Activated CD4-positive, alpha-beta memory T cell treated with anti-CD3 and anti-CD28 coated beads for 36 hours (primary cell): ENCODE data around the gene TRAPPC4. TPM values are rescaled to one million over a fixed set of nuclear protein-coding genes. Genes with fewer than 3 reads are reported as not detected.
"Not testable (repeated sequence)": the region's sequence is repeated elsewhere in the genome, so short reads cannot be mapped to it uniquely, and the experiment has no call there.

Source experiments
- CTCF ChIA-PET: fragments of 350-600 bp; sonication (Branson Sonifier 250); formaldehyde crosslinking; loops from one replicate; lab custom pipeline; 2021; ENCODE audit warnings: antibody characterized with exemption, inconsistent platforms; lab: Charles Lee
- POLR2A ChIA-PET: fragments of 350-600 bp; sonication (Branson Sonifier 250); formaldehyde crosslinking; loops from one replicate; lab custom pipeline; 2021; ENCODE audit warnings: antibody characterized with exemption; lab: Charles Lee
- DNase-seq: peaks from one replicate; pipeline ENCODE4 v3.0.0-alpha.2; 2020
- H3K27ac Mint-ChIP-seq: one replicate; pipeline ENCODE4 v1.8.0; 2021; ENCODE audit warnings: mixed read lengths
- H3K27me3 Mint-ChIP-seq: one replicate; pipeline ENCODE4 v1.8.0; 2021; ENCODE audit warnings: mixed read lengths
- H3K36me3 Mint-ChIP-seq: one replicate; pipeline ENCODE4 v1.8.0; 2021; ENCODE audit warnings: mixed read lengths
- H3K4me1 Mint-ChIP-seq: one replicate; pipeline ENCODE4 v1.8.0; 2021; ENCODE audit warnings: low read depth, mixed read lengths
- H3K4me3 Mint-ChIP-seq: one replicate; pipeline ENCODE4 v1.8.0; 2021; ENCODE audit warnings: mild to moderate bottlenecking, mixed read lengths
- H3K9me3 Mint-ChIP-seq: one replicate; pipeline ENCODE4 v1.8.0; 2021; ENCODE audit warnings: mixed read lengths
- intact Hi-C: fragments of 100-400 bp; cut with micrococcal nuclease; formaldehyde crosslinking; loops from one replicate; pipeline ENCODE4 v1.15.1; 2023
- total RNA-seq, 2 experiments: library from RNA; stranded (reverse); gene quantifications; one replicate each; pipeline ENCODE4 v1.2.3, GENCODE V29; 2021

The TRAPPC4 gene
- total RNA-seq, 2 experiments from 2014 or later, result 86.4 to 87.8 TPM

GRCh38 chr11:119016216-119017009 lies 2.2 kb upstream of the TRAPPC4 start:
- POLR2A ChIA-PET, result interaction anchor here (1.5 to 3.0 kb wide), 5 partner anchors 8 to 19 kb away, joined by 6 to 23 read pairs (median 13); partner anchors contain the start of genes CENATAC and SLC37A4
- Mint-ChIP-seq H3K27me3 (no peaks in the 10 kb centered on the region), H3K4me3 (peak overlapping the region; percentile 99), H3K9me3 (no peaks in the 10 kb centered on the region), H3K4me1 (peaks cover 47% of the 10 kb centered on the region), H3K27ac (peak overlapping the region; percentile 99), H3K36me3 (peaks cover 69% of the 10 kb centered on the region)
- intact Hi-C loops, result loop anchor here (5.0 kb wide), 2 partner anchors 89 to 224 kb away; partner anchors contain the start of genes BCL9L and DDX6
- no peak for DNase-seq
- CTCF ChIA-PET, result interaction anchor here (1.5 kb wide), 1 partner anchor 19 kb away, joined by 3 read pairs; the partner anchor contains the start of gene CENATAC

DNA sequence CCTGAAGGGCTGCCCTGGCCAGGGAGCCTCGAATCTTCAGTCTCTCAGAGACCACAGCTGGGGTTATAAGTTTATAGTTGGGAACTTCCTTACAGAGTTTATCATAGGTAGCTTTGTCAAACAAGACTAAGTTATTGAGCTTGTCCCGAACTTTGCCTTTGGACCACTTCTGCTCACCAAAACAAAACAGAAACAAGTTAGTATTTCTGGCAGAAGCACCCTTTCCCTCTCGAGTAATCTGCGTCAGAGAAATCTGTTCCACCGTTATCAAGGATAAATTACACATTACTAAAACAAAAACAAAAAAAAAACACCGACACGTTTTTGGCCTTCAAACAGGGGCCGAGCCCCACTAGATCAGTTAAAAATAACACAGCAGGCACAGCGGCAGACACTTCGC lies 1.2 kb upstream of the TRAPPC4 start:
- H3K9me3 Mint-ChIP-seq, DNase-seq, H3K27me3 Mint-ChIP-seq: not testable (repeated sequence)
- peak overlapping the region; percentile 99 for H3K4me3 Mint-ChIP-seq
- CTCF ChIA-PET, result interaction anchor here (0.6 to 1.4 kb wide), 2 partner anchors 17 to 20 kb away, joined by 3 to 5 read pairs; partner anchors contain the start of gene CENATAC
- peaks cover 74% of the 10 kb centered on the region for H3K36me3 Mint-ChIP-seq
- peaks cover 51% of the 10 kb centered on the region for H3K4me1 Mint-ChIP-seq
- POLR2A ChIA-PET, result interaction anchor here (1.5 to 3.0 kb wide), 5 partner anchors 13 to 77 kb away, joined by 5 to 23 read pairs (median 9); partner anchors contain the start of genes CENATAC, SLC37A4 and VPS11
- H3K27ac Mint-ChIP-seq, result peak overlapping the region; percentile 99
- intact Hi-C loops, result loop anchor here (5.0 kb wide), 2 partner anchors 90 to 225 kb away; partner anchors contain the start of genes BCL9L and DDX6

GRCh38 chr11:119019996-119020395 lies 1.4 kb downstream of the TRAPPC4 start:
- peak overlapping the region; percentile 99 for H3K4me3 Mint-ChIP-seq
- H3K27me3 Mint-ChIP-seq, result no peaks in the 10 kb centered on the region
- peaks cover 58% of the 10 kb centered on the region for H3K4me1 Mint-ChIP-seq
- no peaks in the 10 kb centered on the region for H3K9me3 Mint-ChIP-seq
- peaks cover 60% of the 10 kb centered on the region for H3K36me3 Mint-ChIP-seq
- peak overlapping the region; percentile 99 for H3K27ac Mint-ChIP-seq
- intact Hi-C loops, result loop anchor here (5.0 kb wide), 2 partner anchors 93 to 228 kb away; partner anchors contain the start of genes BCL9L and DDX6
- POLR2A ChIA-PET, result interaction anchor here (1.0 to 3.2 kb wide), 3 partner anchors 8 to 48 kb away, joined by 3 to 17 read pairs (median 5); partner anchors contain the start of genes SLC37A4 and VPS11
- no peak for DNase-seq
- CTCF ChIA-PET, result interaction anchor here (1.1 to 2.0 kb wide), 4 partner anchors 10 to 48 kb away, joined by 3 to 6 read pairs (median 4); partner anchors contain the start of gene VPS11

DNA sequence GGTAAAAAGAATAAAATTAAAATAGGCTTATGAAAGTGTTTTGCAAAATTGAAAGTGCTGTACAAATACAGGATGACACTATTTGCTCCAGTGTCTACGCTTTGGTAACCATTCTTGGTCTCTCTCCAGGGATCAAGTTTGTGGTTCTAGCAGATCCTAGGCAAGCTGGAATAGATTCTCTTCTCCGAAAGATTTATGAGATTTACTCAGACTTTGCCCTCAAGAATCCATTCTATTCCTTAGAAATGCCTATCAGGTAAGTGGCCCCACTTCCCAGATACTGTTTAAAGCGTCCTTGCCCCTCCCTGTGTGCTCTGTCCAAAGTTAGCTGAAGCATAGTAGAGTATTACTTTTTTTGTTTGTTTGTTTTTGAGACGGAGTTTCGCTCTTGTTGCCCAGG lies 3.1 kb downstream of the TRAPPC4 start:
- ChIA-PET CTCF (no interaction called here), POLR2A (no interaction called here)
- Mint-ChIP-seq H3K9me3 (no peaks in the 10 kb centered on the region), H3K27me3 (no peaks in the 10 kb centered on the region), H3K4me1 (peaks cover 44% of the 10 kb centered on the region), H3K27ac (peak overlapping the region; percentile 62), H3K4me3 (no peak overlapping the region), H3K36me3 (peaks cover 45% of the 10 kb centered on the region)
- intact Hi-C loops, result no loop called here
- DNase-seq, result no peak

DNA sequence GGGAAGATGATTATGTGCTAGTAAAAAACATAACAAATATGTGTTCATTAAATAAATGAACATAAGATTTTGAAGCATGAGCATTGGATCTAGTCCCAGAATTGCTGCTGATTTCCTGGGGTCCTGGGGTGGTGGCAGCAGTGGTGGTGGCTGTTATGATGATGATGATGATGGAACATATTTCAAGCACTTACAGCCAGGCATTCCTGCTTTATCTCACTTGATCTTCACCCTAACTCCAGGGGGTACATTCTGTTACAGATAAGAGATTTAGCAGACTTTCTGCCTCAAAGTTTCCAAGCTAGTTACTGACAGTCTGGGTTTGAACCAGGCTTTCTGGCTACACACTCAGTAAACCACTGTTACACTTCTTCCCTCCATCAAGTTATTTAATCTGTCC lies 5.2 kb downstream of the TRAPPC4 start:
- Mint-ChIP-seq H3K4me3 (no peak overlapping the region), H3K9me3 (no peaks in the 10 kb centered on the region), H3K4me1 (peaks cover 46% of the 10 kb centered on the region), H3K27me3 (no peaks in the 10 kb centered on the region), H3K27ac (peak overlapping the region; percentile 40), H3K36me3 (peaks cover 31% of the 10 kb centered on the region)
- intact Hi-C loops, result no loop called here
- ChIA-PET CTCF (interaction anchor here (1.3 kb wide), 2 partner anchors 8 to 27 kb away, joined by 4 to 8 read pairs; no protein-coding TSS in a partner anchor), POLR2A (interaction anchor here (3.4 kb wide), 1 partner anchor 9 kb away, joined by 13 read pairs; no protein-coding TSS in a partner anchor)
- no peak for DNase-seq

DNA sequence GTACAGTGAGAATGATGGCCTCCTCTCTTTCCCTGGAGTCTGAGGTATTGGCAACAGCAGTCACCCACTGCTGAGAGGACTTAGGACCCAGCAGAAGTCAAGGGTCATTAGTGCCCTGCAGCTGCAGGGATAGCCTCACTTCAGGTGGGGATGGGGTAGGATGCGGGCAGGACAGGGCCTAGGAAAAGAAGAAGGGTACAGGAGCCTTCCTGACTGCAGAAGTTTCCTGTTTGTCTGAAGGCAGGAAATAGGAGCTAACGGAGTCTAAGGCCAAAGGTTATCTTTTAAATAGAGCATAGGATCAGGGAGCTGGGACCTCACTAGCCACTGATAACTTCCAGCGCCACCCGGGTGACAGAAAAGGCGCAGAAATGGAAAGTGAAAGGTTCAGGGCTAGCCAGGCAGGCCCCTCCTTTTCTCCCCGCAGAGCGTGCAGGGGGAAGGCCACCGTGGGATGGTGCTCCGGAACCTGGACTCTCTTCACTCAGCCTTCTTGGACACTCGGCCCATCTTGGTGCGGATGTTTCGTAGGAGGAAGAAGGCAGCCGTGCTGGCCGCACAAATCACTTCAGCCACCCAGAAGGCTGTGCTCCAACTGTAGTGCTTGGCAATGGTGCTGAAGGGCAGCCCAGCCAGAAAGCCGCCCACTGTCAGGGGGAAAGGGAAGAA lies 6.0 kb downstream of the TRAPPC4 start:
- Mint-ChIP-seq H3K27me3 (no peaks in the 10 kb centered on the region), H3K36me3 (peaks cover 35% of the 10 kb centered on the region), H3K4me1 (peaks cover 54% of the 10 kb centered on the region), H3K4me3 (no peak overlapping the region), H3K27ac (peak overlapping the region; percentile 47), H3K9me3 (no peaks in the 10 kb centered on the region)
- CTCF ChIA-PET, result no interaction called here
- POLR2A ChIA-PET, result interaction anchor here (1.4 to 3.4 kb wide), 2 partner anchors 10 to 32 kb away, joined by 4 to 13 read pairs; no protein-coding TSS in a partner anchor
- no peak for DNase-seq
- intact Hi-C loops, result no loop called here

DNA sequence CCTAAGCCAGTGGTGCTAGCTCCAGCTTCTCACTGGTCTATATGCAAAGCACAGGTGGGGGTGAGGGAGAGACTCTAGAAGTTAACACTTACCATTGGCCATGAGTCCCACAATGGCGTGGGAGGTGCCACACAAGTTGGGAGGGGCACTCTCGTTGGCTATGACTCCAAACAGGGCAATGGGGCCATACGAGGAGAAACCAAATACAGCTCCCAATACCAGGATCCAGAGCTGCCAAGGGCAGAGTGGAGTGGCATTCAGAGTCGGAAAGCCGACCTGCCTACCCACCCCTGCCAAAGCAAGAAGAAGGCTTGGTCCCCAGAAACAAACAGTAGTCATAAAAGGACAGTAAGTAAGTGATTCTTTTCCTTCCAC lies 6.5 kb downstream of the TRAPPC4 start:
- H3K36me3 Mint-ChIP-seq, result peaks cover 29% of the 10 kb centered on the region
- peak overlapping the region; percentile 28 for H3K27ac Mint-ChIP-seq
- no peaks in the 10 kb centered on the region for H3K27me3 Mint-ChIP-seq
- H3K4me1 Mint-ChIP-seq, result peaks cover 53% of the 10 kb centered on the region
- intact Hi-C loops, result no loop called here
- ChIA-PET CTCF (interaction anchor here (1.9 kb wide), 1 partner anchor 30 kb away, joined by 5 read pairs; no protein-coding TSS in a partner anchor), POLR2A (interaction anchor here (0.8 to 3.4 kb wide), 4 partner anchors 10 to 31 kb away, joined by 3 to 13 read pairs (median 4); no protein-coding TSS in a partner anchor)
- peak; percentile 29 for DNase-seq
- H3K9me3 Mint-ChIP-seq, result no peaks in the 10 kb centered on the region
- no peak overlapping the region for H3K4me3 Mint-ChIP-seq

DNA sequence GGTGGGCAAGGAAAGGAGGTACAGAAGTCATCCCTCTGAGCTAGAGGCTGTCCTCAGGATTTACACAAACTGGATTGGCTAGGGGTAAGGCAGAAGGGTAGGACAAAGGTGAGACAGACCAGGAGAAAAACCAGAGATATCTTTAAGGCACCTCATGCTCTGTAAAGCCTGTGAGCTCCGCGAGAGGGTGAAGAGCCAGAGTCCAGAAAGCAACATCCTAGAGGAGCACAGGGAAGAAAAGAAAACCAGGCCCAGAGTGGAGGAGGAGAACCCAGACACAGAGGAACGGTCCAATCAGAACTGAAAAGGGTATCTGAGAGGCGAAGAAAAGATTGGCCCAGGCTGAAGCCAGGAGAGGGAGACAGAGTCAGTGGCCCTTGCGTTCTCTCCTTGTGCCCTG lies 7.0 kb downstream of the TRAPPC4 start:
- no peak for DNase-seq
- Mint-ChIP-seq H3K4me1 (peaks cover 49% of the 10 kb centered on the region), H3K36me3 (peaks cover 29% of the 10 kb centered on the region), H3K4me3 (no peak overlapping the region), H3K9me3 (no peaks in the 10 kb centered on the region), H3K27me3 (no peaks in the 10 kb centered on the region), H3K27ac (peak overlapping the region; percentile 28)
- POLR2A ChIA-PET, result interaction anchor here (0.8 to 3.4 kb wide), 4 partner anchors 11 to 31 kb away, joined by 3 to 13 read pairs (median 4); no protein-coding TSS in a partner anchor
- intact Hi-C loops, result no loop called here
- CTCF ChIA-PET, result interaction anchor here (1.9 kb wide), 1 partner anchor 30 kb away, joined by 5 read pairs; no protein-coding TSS in a partner anchor

- no peaks in the 10 kb centered on the region for H3K27me3 Mint-ChIP-seq
- peaks cover 27% of the 10 kb centered on the region for H3K36me3 Mint-ChIP-seq
- DNase-seq, result no peak
- H3K9me3 Mint-ChIP-seq, result no peaks in the 10 kb centered on the region
- POLR2A ChIA-PET, result interaction anchor here (0.8 to 3.4 kb wide), 4 partner anchors 11 to 30 kb away, joined by 3 to 13 read pairs (median 3); no protein-coding TSS in a partner anchor
- CTCF ChIA-PET, result interaction anchor here (1.9 kb wide), 1 partner anchor 29 kb away, joined by 5 read pairs; no protein-coding TSS in a partner anchor
- no peak overlapping the region for H3K27ac Mint-ChIP-seq
- H3K4me1 Mint-ChIP-seq, result peaks cover 46% of the 10 kb centered on the region
- intact Hi-C loops, result no loop called here
- H3K4me3 Mint-ChIP-seq, result no peak overlapping the region
Observed at GRCh38 chr11:119025978-119026766, 7.6 kb downstream of the TRAPPC4 start.

- no peak for DNase-seq
- Mint-ChIP-seq H3K27ac (no peak overlapping the region), H3K27me3 (no peaks in the 10 kb centered on the region), H3K9me3 (no peaks in the 10 kb centered on the region), H3K4me1 (peaks cover 39% of the 10 kb centered on the region), H3K4me3 (no peak overlapping the region), H3K36me3 (peaks cover 21% of the 10 kb centered on the region)
- intact Hi-C loops, result no loop called here
- CTCF ChIA-PET, result interaction anchor here (1.9 kb wide), 1 partner anchor 29 kb away, joined by 5 read pairs; no protein-coding TSS in a partner anchor
- POLR2A ChIA-PET, result interaction anchor here (0.8 kb wide), 1 partner anchor 30 kb away, joined by 3 read pairs; no protein-coding TSS in a partner anchor
Observed at GRCh38 chr11:119026970-119027369, 8.4 kb downstream of the TRAPPC4 start.
